GM11168 (cell line): ENCODE results near the gene IL1R2.

ENCODE experiments used
- in situ Hi-C: fragments of 300-500 bp; cut with MboI; formaldehyde crosslinking; loops from one replicate; pipeline ENCODE4 v1.12.0; 2022; ENCODE audit warnings: low sequenced_read_pairs; ENCODE audit not compliant: unreplicated experiment

IL1R2 gene

GRCh38 chr2:102033750-102034682 is 42.3 kb downstream of the IL1R2 start:
- in situ Hi-C loops, result no loop called here

DNA sequence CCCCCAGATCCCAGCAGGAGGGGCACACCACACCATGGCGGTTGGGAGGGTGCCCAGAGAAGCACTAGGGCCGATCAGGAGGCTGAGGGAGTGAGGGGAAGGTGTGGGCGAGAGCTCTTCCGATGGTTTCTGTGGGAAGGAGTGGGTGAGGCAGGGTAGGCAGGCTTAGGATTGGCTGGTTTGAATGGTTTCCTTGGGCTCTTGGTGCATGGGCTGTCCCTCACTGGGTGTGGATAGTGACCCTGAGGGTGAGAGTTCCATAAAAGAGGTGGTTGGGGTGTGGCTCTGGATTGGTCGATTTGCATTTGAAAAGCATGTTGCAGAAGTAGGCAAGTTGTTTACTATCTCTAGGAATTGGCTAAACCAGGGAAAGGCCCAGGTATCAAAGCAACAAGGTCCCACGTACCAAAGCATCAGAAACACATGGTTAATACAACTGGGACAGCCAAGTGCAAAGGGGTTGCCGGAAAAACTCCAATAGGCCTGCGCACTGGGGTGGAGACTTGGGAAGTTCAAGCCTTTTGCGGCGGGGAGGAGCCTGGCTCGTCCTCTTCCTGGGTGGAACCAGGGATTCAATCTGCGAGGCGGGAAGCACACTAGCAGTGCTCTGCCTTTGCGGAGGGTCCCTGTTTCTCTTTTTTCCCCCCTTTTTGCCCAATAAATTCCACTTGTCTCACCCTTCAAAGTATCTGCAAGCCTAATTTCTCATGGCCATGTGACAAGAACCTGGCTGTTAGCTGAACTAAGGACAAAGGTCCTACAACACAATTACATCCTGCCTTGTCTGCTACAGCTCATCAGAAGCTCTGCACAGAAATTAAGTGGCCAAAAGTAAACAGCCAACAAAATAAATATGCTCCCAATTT is 43.2 kb downstream of the IL1R2 start:
- in situ Hi-C loops, result no loop called here

DNA sequence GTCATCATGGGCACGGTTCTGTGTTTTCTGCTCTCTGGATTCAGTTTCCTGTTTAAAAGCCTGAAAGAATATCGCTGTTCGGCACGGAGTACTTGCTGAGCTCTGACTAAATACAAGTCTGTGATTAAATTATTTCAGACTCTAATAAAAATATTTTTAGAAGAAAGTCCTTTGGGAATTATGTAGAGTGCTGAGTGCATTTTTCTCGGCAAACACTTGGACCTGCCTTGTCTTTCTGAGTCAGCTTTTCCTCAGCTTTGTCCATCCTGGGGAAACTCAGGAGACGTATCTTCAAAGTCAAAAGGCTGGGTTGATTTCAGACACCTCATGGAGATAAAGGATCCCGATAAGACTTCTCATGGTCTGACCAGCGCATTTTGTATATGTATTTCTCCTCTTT is 45.9 kb downstream of the IL1R2 start:
- in situ Hi-C loops, result no loop called here

GRCh38 chr2:102040229-102040628 is 48.5 kb downstream of the IL1R2 start:
- in situ Hi-C loops, result no loop called here

GRCh38 chr2:102041351-102041750 is 49.6 kb downstream of the IL1R2 start:
- in situ Hi-C loops, result no loop called here

GRCh38 chr2:102042196-102043081 is 50.7 kb downstream of the IL1R2 start:
- in situ Hi-C loops, result no loop called here

DNA sequence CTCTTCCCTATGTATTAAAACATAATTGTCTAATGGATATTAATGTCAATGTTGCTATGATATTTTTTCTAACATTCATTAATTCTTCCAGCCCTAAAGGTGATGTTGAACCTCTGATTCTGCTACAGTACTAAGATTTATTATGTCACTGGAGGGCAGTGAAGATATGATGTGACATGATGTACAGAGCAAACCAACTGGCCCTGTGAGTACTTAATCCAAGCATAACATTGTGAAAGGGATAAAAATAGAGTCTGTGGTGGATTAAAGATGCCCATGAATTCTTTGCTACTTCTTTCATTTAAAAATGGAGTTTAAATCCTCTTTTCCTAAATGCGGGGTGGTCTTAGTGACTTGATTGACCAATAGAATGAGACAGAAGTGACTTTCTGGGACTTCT is 51.8 kb downstream of the IL1R2 start:
- in situ Hi-C loops, result no loop called here

GRCh38 chr2:102044235-102044896 is 52.6 kb downstream of the IL1R2 start:
- in situ Hi-C loops, result no loop called here

DNA sequence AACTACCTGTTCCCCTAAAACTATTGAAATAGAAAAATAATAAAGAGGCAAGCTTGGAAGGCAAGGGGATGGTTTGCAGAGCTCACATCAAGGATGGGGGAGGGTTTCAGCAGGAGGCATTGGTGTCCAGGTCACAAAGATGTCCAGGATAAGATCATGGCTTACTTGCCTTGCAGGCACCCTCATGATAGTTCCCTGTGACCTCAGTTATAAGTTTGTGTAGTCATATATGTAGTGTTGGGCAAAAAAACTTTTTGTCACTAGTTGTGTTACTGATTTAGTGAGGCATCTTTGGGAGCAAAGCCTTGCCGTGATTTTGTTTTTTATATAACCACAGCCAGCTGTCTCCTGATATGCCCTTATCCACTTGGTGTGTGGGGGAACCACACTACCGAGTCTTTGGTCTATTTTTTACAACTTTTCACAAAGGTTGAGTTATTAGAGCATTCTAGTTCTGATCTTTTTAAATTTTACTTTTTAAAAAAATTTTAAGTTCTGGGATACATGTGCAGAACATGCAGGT is 53.3 kb downstream of the IL1R2 start:
- in situ Hi-C loops, result no loop called here

DNA sequence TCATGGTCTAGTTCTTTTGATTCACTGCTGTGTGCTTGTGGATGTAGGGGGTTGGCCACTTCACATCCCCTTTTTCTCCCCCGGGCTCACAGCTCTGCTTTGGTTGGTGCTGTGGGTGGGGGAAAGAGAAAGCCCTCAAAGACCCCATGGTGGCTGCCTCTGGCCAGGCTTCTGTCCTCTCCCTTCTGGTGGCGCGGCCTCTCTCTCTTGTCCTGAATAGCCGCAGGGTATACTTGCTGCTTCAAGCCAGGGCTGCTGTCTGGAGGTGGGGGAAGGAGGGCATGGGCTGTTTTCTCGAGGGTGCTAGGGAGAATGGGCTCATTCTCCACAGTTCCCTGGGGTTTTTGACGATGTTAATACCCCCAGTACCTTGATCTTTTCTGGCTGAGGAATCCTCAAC is 53.9 kb downstream of the IL1R2 start:
- in situ Hi-C loops, result no loop called here

DNA sequence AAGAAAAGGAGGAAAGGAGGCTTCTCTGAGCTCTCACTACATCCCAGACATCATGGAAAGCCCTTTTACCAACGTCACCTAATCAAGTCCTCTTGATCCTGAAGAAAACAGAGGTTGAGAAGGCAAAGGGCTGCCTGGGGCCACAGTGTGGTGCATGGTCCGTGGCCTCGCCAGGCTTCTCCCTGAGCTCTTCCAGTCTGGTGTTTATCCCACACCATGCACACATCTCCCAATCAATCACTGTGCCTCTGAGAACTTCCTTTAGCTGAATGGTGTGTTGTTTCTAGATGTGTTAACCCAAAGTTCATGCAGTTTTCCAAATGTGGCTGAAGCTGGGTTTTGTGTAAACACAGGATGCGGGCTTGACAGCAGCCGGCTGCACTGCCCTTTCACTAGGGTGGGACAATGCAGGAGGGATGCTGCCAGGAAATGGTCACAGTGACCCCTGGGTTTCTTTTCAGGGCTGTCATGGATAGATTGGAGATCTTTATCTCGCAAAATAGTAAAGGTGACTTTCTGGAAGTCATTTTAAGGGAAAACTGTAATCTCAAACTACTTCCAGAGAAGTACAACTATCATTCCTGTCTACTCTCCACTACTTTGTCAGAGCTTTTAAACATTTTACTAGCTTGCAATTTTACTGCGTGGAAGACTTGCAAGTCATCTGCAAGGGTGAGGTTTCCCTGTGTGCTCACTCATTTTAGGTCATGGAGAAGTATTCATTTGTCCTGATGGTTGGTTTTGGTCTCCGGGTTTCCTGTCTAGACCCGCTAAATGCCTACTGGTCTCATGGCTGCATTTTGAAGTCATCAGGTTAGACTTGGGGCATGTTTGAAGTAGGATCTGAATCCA is 54.6 kb downstream of the IL1R2 start:
- in situ Hi-C loops, result no loop called here

DNA sequence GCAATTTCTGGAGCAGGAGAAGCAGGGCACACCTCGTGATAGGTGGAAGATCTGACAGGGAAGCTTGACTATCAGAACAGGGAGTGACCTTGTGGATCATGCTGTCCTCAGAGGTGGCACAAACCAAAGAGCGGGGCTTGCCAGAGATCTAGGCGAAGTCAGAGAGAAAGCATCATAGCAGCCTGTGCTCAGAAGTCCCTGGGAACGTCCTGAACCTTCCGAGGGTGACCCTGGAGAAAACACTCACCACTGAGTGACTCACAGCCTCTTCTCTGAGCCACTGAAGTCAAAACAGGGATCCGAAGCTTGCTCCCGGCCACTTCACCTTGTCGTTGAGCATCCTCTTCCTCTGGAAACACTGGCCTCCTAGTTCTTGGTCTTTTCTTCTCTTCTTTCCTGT is 56.7 kb downstream of the IL1R2 start:
- in situ Hi-C loops, result no loop called here

- in situ Hi-C loops, result no loop called here
Observed at GRCh38 chr2:102049756-102050443, 58.1 kb downstream of the IL1R2 start.

- in situ Hi-C loops, result no loop called here
Observed at GRCh38 chr2:102050854-102051391, 59.2 kb downstream of the IL1R2 start.

DNA sequence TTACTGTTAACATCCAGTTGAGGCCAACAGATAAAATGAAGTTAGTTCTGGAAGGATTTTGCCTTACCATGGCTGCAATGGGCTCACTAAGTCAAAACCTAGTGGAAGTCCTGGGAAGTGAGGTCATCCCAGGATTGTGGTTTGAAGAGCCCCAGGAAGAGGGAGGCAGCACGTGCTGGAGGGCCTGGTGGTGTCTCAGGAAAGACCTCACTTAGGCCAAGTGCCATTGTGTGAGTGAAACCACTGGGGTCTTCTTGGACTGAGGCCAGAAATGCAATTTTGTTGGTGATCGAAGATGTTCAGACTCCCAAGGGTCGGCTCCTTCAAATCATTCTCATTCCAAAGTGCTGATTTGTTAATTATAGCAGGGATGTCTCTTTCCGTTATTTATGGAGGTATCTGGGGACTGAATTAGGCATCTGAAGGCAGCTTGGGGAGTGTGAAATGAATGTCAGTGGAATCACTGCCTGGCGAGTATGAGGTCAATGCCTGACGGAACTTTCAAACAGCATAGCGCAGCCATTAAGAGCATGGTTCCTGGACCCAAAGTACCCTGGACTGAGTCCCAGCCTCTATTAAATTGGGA is 60.0 kb downstream of the IL1R2 start:
- in situ Hi-C loops, result no loop called here

DNA sequence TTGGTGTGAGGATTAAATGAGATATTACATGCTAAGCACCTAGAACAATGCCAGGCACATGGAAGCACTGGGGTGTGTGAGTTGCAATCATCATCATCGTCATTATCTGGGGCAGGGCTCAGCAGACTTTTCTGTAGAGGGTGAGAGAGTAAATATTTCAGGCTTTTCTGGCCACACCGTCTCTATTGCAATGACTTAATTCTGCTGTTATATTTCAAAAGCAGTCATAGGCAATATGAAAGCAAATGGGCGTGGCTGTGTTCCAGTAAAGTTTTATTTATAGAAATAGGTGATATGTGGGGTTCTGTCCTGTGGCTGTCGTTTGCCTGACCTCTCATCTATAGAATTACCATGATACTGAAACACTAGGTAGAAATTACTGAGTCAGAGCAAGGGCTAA is 60.6 kb downstream of the IL1R2 start:
- in situ Hi-C loops, result no loop called here

- in situ Hi-C loops, result no loop called here
Observed at GRCh38 chr2:102053096-102053495, 61.3 kb downstream of the IL1R2 start.
